Astrocyte (in vitro differentiated cells and primary cell): ENCODE results near the gene FAM78B. TPM values are rescaled to one million over a fixed set of nuclear protein-coding genes. Genes with fewer than 3 reads are reported as not detected.

Source experiments
- DNase-seq: peaks from one replicate; pipeline ENCODE4 v3.0.0-alpha.2; 2010; ENCODE audit warnings: low read depth
- FAIRE-seq: peaks from 2 replicates; lab custom pipeline; 2011; peaks lifted over from hg19 to GRCh38; lab: Jason Lieb, UNC
- H2AFZ ChIP-seq: 2 replicates; pipeline ENCODE4 v1.6.0; 2012; ENCODE audit warnings: low read depth, low read length, inconsistent platforms
- H3K27ac ChIP-seq: 2 replicates; pipeline ENCODE4 v1.5.1; 2011; ENCODE audit warnings: low read depth, low read length, inconsistent platforms
- H3K27me3 ChIP-seq: 2 replicates; pipeline ENCODE4 v1.6.0; 2011; ENCODE audit warnings: low read length, inconsistent platforms; ENCODE audit not compliant: insufficient read depth
- H3K36me3 ChIP-seq: 2 replicates; pipeline ENCODE4 v1.5.1; 2011; ENCODE audit warnings: low read length, inconsistent platforms; ENCODE audit not compliant: insufficient read depth
- H3K4me1 ChIP-seq: 2 replicates; pipeline ENCODE4 v1.5.1; 2011; ENCODE audit warnings: low read length, inconsistent platforms; ENCODE audit not compliant: insufficient read depth
- H3K4me2 ChIP-seq: 2 replicates; pipeline ENCODE4 v1.6.0; 2012; ENCODE audit warnings: low read length, inconsistent platforms
- H3K4me3 ChIP-seq: 2 replicates; pipeline ENCODE4 v1.5.1; 2011; ENCODE audit warnings: low read depth, mild to moderate bottlenecking, low read length, inconsistent platforms; ENCODE audit not compliant: insufficient read depth
- H3K79me2 ChIP-seq: 2 replicates; pipeline ENCODE4 v1.6.0; 2012; ENCODE audit warnings: mild to moderate bottlenecking, low read length, inconsistent platforms; ENCODE audit not compliant: insufficient read depth
- H3K9ac ChIP-seq: 2 replicates; pipeline ENCODE4 v1.6.0; 2012; ENCODE audit warnings: mild to moderate bottlenecking, low read length, inconsistent platforms
- H3K9me3 ChIP-seq: 2 replicates; pipeline ENCODE4 v1.5.1; 2012; ENCODE audit warnings: low read depth, mild to moderate bottlenecking, low read length, inconsistent platforms; ENCODE audit not compliant: insufficient read depth
- H4K20me1 ChIP-seq: 2 replicates; pipeline ENCODE4 v1.6.0; 2012; ENCODE audit warnings: low read length, inconsistent platforms; ENCODE audit not compliant: insufficient read depth
- H3K27ac Mint-ChIP-seq: one replicate; pipeline ENCODE4 v1.8.0; 2021; ENCODE audit warnings: mild to moderate bottlenecking, mixed read lengths; ENCODE audit not compliant: unreplicated experiment
- H3K27me3 Mint-ChIP-seq: one replicate; pipeline ENCODE4 v1.8.0; 2021; ENCODE audit warnings: low read depth, mixed read lengths; ENCODE audit not compliant: unreplicated experiment
- H3K36me3 Mint-ChIP-seq: one replicate; pipeline ENCODE4 v1.8.0; 2021; ENCODE audit warnings: low read depth, mixed read lengths; ENCODE audit not compliant: unreplicated experiment
- H3K4me1 Mint-ChIP-seq: one replicate; pipeline ENCODE4 v1.8.0; 2021; ENCODE audit warnings: low read depth, mixed read lengths; ENCODE audit not compliant: unreplicated experiment
- H3K4me3 Mint-ChIP-seq: one replicate; pipeline ENCODE4 v1.8.0; 2021; ENCODE audit warnings: mild to moderate bottlenecking, moderate library complexity, mixed read lengths; ENCODE audit not compliant: unreplicated experiment
- H3K9me3 Mint-ChIP-seq: one replicate; pipeline ENCODE4 v1.8.0; 2021; ENCODE audit warnings: mild to moderate bottlenecking, mixed read lengths; ENCODE audit not compliant: unreplicated experiment
- EZH2 ChIP-seq: IDR thresholded peaks from 2 replicates; pipeline ENCODE4 v1.6.1; 2012; ENCODE audit warnings: mild to moderate bottlenecking, low read length, inconsistent platforms; ENCODE audit not compliant: insufficient read depth
- total RNA-seq: library from RNA; stranded (reverse); gene quantifications from 2 replicates; pipeline ENCODE4 v1.2.1, GENCODE V29; 2021
- TF ChIP-seq, protein P1 (sequence below): IDR thresholded peaks from 2 replicates; pipeline ENCODE4 v1.5.1; 2011; ENCODE audit warnings: low read depth, mild to moderate bottlenecking, inconsistent platforms, low read length, moderate library complexity; ENCODE audit not compliant: insufficient read depth

FAM78B gene
- total RNA-seq, 1 donor from 2014 or later, result 0.20 TPM

DNA sequence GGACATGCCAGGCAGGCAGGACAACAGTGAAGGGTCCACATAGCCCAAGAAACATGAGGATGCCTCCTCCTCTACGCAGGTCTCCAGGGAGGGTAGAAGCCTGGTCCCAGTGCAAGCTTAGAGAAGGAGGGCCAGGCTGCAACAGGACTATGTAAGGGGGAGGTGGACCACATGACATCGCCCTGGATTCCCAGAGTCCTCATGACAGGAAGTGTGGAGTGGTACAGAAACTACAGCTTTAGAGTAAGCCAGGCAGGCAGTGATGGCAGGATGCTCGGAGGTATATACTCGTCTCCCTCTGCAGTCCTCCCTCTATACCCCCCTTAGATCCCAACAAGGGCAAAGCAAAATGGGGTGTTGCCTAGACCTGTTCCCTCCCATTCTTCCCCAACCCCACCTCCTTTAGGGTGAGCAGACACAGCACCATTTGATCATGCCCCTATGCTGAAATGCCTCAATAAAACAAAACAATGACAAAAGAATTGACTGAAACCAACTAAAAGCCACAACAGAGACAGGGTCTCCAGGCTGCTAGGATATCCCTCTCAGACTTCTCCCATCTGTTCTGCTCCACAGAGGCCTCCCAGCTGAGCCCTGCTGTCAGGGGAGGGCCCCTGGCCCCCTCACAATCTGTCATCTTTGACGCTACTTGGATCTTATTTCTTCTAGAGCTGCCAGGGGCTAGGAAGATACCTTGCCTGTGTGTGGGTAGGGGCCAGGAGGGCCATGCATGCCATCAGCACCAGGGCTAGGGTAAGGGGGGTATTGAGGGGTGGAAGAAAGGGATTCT lies 13.1 kb downstream of the FAM78B start:
- no peak overlapping the region for H3K4me3 ChIP-seq
- Mint-ChIP-seq H3K9me3 (peaks cover 2% of the 10 kb centered on the region), H3K36me3 (no peaks in the 10 kb centered on the region), H3K4me1 (no peaks in the 10 kb centered on the region), H3K27ac (no peak overlapping the region), H3K4me3 (no peak overlapping the region), H3K27me3 (peaks cover 25% of the 10 kb centered on the region)
- FAIRE-seq, result no peak
- no peaks in the 10 kb centered on the region for H3K36me3 ChIP-seq
- H3K4me1 ChIP-seq, result no peaks in the 10 kb centered on the region
- H3K9ac ChIP-seq, result no peak overlapping the region
- no peaks in the 10 kb centered on the region for H3K9me3 ChIP-seq
- no peaks in the 10 kb centered on the region for H3K79me2 ChIP-seq
- DNase-seq, result no peak
- H2AFZ ChIP-seq, result no peak overlapping the region
- no peak overlapping the region for H3K27ac ChIP-seq
- H3K27me3 ChIP-seq, result no peaks in the 10 kb centered on the region
- TF ChIP-seq EZH2, result no peak
- TF ChIP-seq, protein P1, sequence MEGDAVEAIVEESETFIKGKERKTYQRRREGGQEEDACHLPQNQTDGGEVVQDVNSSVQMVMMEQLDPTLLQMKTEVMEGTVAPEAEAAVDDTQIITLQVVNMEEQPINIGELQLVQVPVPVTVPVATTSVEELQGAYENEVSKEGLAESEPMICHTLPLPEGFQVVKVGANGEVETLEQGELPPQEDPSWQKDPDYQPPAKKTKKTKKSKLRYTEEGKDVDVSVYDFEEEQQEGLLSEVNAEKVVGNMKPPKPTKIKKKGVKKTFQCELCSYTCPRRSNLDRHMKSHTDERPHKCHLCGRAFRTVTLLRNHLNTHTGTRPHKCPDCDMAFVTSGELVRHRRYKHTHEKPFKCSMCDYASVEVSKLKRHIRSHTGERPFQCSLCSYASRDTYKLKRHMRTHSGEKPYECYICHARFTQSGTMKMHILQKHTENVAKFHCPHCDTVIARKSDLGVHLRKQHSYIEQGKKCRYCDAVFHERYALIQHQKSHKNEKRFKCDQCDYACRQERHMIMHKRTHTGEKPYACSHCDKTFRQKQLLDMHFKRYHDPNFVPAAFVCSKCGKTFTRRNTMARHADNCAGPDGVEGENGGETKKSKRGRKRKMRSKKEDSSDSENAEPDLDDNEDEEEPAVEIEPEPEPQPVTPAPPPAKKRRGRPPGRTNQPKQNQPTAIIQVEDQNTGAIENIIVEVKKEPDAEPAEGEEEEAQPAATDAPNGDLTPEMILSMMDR, result no peak
- H3K4me2 ChIP-seq, result no peak overlapping the region
- H4K20me1 ChIP-seq, result no peaks in the 10 kb centered on the region

DNA sequence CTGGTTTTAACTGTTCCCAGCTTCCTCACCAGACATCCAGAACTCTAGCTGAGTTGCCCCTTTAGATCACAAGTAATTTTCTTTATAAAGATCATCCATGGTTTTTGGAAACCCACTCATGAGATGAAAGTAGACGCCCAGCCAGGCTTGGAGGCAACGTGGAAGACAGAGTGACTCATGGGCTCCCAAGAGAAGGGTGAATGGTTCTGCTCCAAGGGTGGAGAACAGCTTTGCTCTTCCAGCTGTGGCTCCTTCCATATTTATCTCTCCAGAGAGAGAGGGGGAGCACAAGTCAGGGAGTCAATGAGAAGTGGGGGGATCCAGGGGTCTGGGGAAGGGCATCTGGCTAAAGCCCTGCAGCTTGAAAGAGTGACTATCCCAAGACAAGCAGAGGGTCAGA lies 13.8 kb downstream of the FAM78B start:
- no peaks in the 10 kb centered on the region for H3K79me2 ChIP-seq
- no peaks in the 10 kb centered on the region for H3K4me1 Mint-ChIP-seq
- no peaks in the 10 kb centered on the region for H4K20me1 ChIP-seq

More for the DNA sequence above, 13.8 kb downstream of the FAM78B start:
- TF ChIP-seq EZH2, result no peak
- TF ChIP-seq, protein P1, result no peak
- no peak overlapping the region for H2AFZ ChIP-seq
- H3K27ac Mint-ChIP-seq, result no peak overlapping the region
- FAIRE-seq, result no peak
- H3K27me3 ChIP-seq, result no peaks in the 10 kb centered on the region
- H3K36me3 ChIP-seq, result no peaks in the 10 kb centered on the region
- H3K36me3 Mint-ChIP-seq, result no peaks in the 10 kb centered on the region
- no peak overlapping the region for H3K4me3 ChIP-seq
- H3K4me2 ChIP-seq, result no peak overlapping the region
- no peak overlapping the region for H3K27ac ChIP-seq
- H3K9me3 ChIP-seq, result no peaks in the 10 kb centered on the region
- no peak overlapping the region for H3K9ac ChIP-seq
- H3K27me3 Mint-ChIP-seq, result peaks cover 21% of the 10 kb centered on the region
- no peak for DNase-seq
- no peaks in the 10 kb centered on the region for H3K4me1 ChIP-seq
- H3K4me3 Mint-ChIP-seq, result no peak overlapping the region
- peaks cover 4% of the 10 kb centered on the region for H3K9me3 Mint-ChIP-seq
